ENCODE data around the gene SH3GL2. TPM values are rescaled to one million over a fixed set of nuclear protein-coding genes. Genes with fewer than 3 reads are reported as not detected.

Gene SH3GL2
- total RNA-seq, 5 donors from 2014 or later (not counting 1 experiment from before 2014, with no cell fraction given): not detected

- H3K4me3 Mint-ChIP-seq: no peak overlapping the region
- Histone ChIP-seq H3K36me3 (ENCODE audit: control insufficient read depth in 2 of 2, extremely low read depth in 1 of 2, insufficient read depth in 1 of 2, low read length in 1 of 2) (no peaks in the 10 kb centered on the region), H3K27me3 (replicated peaks in 1 of 2; ENCODE audit: control insufficient read depth in 2 of 2, extremely low read depth in 1 of 2, insufficient read depth in 2 of 2, low read length in 1 of 2) (peaks cover 11 to 12% of the 10 kb centered on the region in 2 experiments), H3K4me1 (ENCODE audit: control insufficient read depth in 1 of 2, extremely low read depth in 1 of 2, insufficient read depth in 2 of 2, low read length in 2 of 2) (peaks cover 0 to 4% of the 10 kb centered on the region in 2 experiments), H3K4me3 (ENCODE audit: control insufficient read depth in 1 of 2, extremely low read depth in 1 of 2, low read length in 1 of 2) (no peak overlapping the region), H3K27ac (ENCODE audit: low read length) (no peak overlapping the region), H3K9me3 (no peaks in the 10 kb centered on the region)
- H3K27ac Mint-ChIP-seq: no peak overlapping the region
- 83% methylated on average over 2 of the region's 9 CpGs for WGBS (ENCODE audit: insufficient coverage)
- CTCF ChIA-PET: no interaction called here
- H3K27me3 Mint-ChIP-seq: peaks cover 23 to 31% of the 10 kb centered on the region in 2 donors
- H3K4me1 Mint-ChIP-seq: peaks cover 0 to 6% (median 4%) of the 10 kb centered on the region in 3 donors
- POLR2A ChIA-PET: no interaction called here
- DNase-seq (no peak), ATAC-seq (replicated peaks in 1 of 4) (no peak)
- no peaks in the 10 kb centered on the region for H3K36me3 Mint-ChIP-seq
- peaks cover 0 to 8% (median 5%) of the 10 kb centered on the region in 3 donors for H3K9me3 Mint-ChIP-seq
These were observed 1.3 kb downstream of the SH3GL2 start for GRCh38 chr9:17580119-17580518.

GRCh38 chr9:17587113-17587512, 8.2 kb downstream of the SH3GL2 start:
- WGBS (ENCODE audit: insufficient coverage): no CpG with 5 or more reads among the region's 5 CpGs
- CTCF ChIA-PET: no interaction called here
- H3K4me3 Mint-ChIP-seq: no peak overlapping the region

GRCh38 chr9:17588395-17588794, 9.5 kb downstream of the SH3GL2 start:
- no peaks in the 10 kb centered on the region for H3K36me3 ChIP-seq (ENCODE audit: control insufficient read depth in 2 of 2, extremely low read depth in 1 of 2, insufficient read depth in 1 of 2, low read length in 1 of 2)
- no peaks in the 10 kb centered on the region for H3K36me3 Mint-ChIP-seq
- H3K4me1 Mint-ChIP-seq: no peaks in the 10 kb centered on the region
- no peak overlapping the region for H3K4me3 Mint-ChIP-seq
- ChIA-PET POLR2A (no interaction called here), CTCF (no interaction called here)
- ATAC-seq (replicated peaks in 1 of 4): no peak
- no peaks in the 10 kb centered on the region for H3K9me3 ChIP-seq
- H3K27me3 Mint-ChIP-seq: no peaks in the 10 kb centered on the region
- no peak overlapping the region for H3K27ac ChIP-seq (ENCODE audit: low read length)
- no peak for DNase-seq
- H3K27me3 ChIP-seq (replicated peaks in 1 of 2; ENCODE audit: control insufficient read depth in 2 of 2, extremely low read depth in 1 of 2, insufficient read depth in 2 of 2, low read length in 1 of 2): no peaks in the 10 kb centered on the region
- H3K4me3 ChIP-seq (ENCODE audit: control insufficient read depth in 1 of 2, extremely low read depth in 1 of 2, low read length in 1 of 2): no peak overlapping the region
- WGBS (ENCODE audit: insufficient coverage): no CpG with 5 or more reads among the region's 1 CpG
- H3K27ac Mint-ChIP-seq: no peak overlapping the region
- H3K9me3 Mint-ChIP-seq: peaks cover 3 to 15% (median 9%) of the 10 kb centered on the region in 3 donors
- H3K4me1 ChIP-seq (ENCODE audit: control insufficient read depth in 1 of 2, extremely low read depth in 1 of 2, insufficient read depth in 2 of 2, low read length in 2 of 2): no peaks in the 10 kb centered on the region

More at GRCh38 chr9:17587113-17587512, 8.2 kb downstream of the SH3GL2 start:
- no peaks in the 10 kb centered on the region for H3K4me1 ChIP-seq (ENCODE audit: control insufficient read depth in 1 of 2, extremely low read depth in 1 of 2, insufficient read depth in 2 of 2, low read length in 2 of 2)
- H3K27ac ChIP-seq (ENCODE audit: low read length): no peak overlapping the region
- Mint-ChIP-seq H3K4me1 (no peaks in the 10 kb centered on the region), H3K27ac (no peak overlapping the region), H3K27me3 (no peaks in the 10 kb centered on the region), H3K36me3 (no peaks in the 10 kb centered on the region), H3K9me3 (peaks cover 0 to 15% (median 9%) of the 10 kb centered on the region in 3 donors)
- ATAC-seq (replicated peaks in 1 of 4) (no peak), DNase-seq (no peak)
- H3K4me3 ChIP-seq (ENCODE audit: control insufficient read depth in 1 of 2, extremely low read depth in 1 of 2, low read length in 1 of 2): no peak overlapping the region
- no peaks in the 10 kb centered on the region for H3K9me3 ChIP-seq
- POLR2A ChIA-PET: no interaction called here
- H3K36me3 ChIP-seq (ENCODE audit: control insufficient read depth in 2 of 2, extremely low read depth in 1 of 2, insufficient read depth in 1 of 2, low read length in 1 of 2): no peaks in the 10 kb centered on the region
- H3K27me3 ChIP-seq (replicated peaks in 1 of 2; ENCODE audit: control insufficient read depth in 2 of 2, extremely low read depth in 1 of 2, insufficient read depth in 2 of 2, low read length in 1 of 2): no peaks in the 10 kb centered on the region

GRCh38 chr9:17588941-17589340, 10.1 kb downstream of the SH3GL2 start:
- Histone ChIP-seq H3K4me3 (ENCODE audit: control insufficient read depth in 1 of 2, extremely low read depth in 1 of 2, low read length in 1 of 2) (no peak overlapping the region), H3K27ac (ENCODE audit: low read length) (no peak overlapping the region), H3K4me1 (ENCODE audit: control insufficient read depth in 1 of 2, extremely low read depth in 1 of 2, insufficient read depth in 2 of 2, low read length in 2 of 2) (no peaks in the 10 kb centered on the region), H3K27me3 (replicated peaks in 1 of 2; ENCODE audit: control insufficient read depth in 2 of 2, extremely low read depth in 1 of 2, insufficient read depth in 2 of 2, low read length in 1 of 2) (no peaks in the 10 kb centered on the region), H3K36me3 (ENCODE audit: control insufficient read depth in 2 of 2, extremely low read depth in 1 of 2, insufficient read depth in 1 of 2, low read length in 1 of 2) (no peaks in the 10 kb centered on the region), H3K9me3 (no peaks in the 10 kb centered on the region)
- ATAC-seq (replicated peaks in 1 of 4) (no peak), DNase-seq (no peak)
- Mint-ChIP-seq H3K4me3 (no peak overlapping the region), H3K36me3 (no peaks in the 10 kb centered on the region), H3K27ac (no peak overlapping the region), H3K9me3 (peaks cover 3 to 15% (median 9%) of the 10 kb centered on the region in 3 donors), H3K4me1 (no peaks in the 10 kb centered on the region), H3K27me3 (no peaks in the 10 kb centered on the region)
- ChIA-PET CTCF (no interaction called here), POLR2A (no interaction called here)
- no CpG with 5 or more reads among the region's 4 CpGs for WGBS (ENCODE audit: insufficient coverage)

GRCh38 chr9:17589771-17590170, 10.9 kb downstream of the SH3GL2 start:
- no peaks in the 10 kb centered on the region for H3K4me1 Mint-ChIP-seq
- no peaks in the 10 kb centered on the region for H3K27me3 Mint-ChIP-seq
- peaks cover 3 to 15% (median 9%) of the 10 kb centered on the region in 3 donors for H3K9me3 Mint-ChIP-seq

GRCh38 chr9:17594961-17595360, 16.1 kb downstream of the SH3GL2 start:
- H3K4me1 Mint-ChIP-seq: no peaks in the 10 kb centered on the region
- Histone ChIP-seq H3K4me3 (ENCODE audit: control insufficient read depth in 1 of 2, extremely low read depth in 1 of 2, low read length in 1 of 2) (no peak overlapping the region), H3K27ac (ENCODE audit: low read length) (no peak overlapping the region), H3K36me3 (ENCODE audit: control insufficient read depth in 2 of 2, extremely low read depth in 1 of 2, insufficient read depth in 1 of 2, low read length in 1 of 2) (no peaks in the 10 kb centered on the region), H3K4me1 (ENCODE audit: control insufficient read depth in 1 of 2, extremely low read depth in 1 of 2, insufficient read depth in 2 of 2, low read length in 2 of 2) (no peaks in the 10 kb centered on the region), H3K27me3 (replicated peaks in 1 of 2; ENCODE audit: control insufficient read depth in 2 of 2, extremely low read depth in 1 of 2, insufficient read depth in 2 of 2, low read length in 1 of 2) (no peaks in the 10 kb centered on the region), H3K9me3 (no peaks in the 10 kb centered on the region)
- H3K36me3 Mint-ChIP-seq: no peaks in the 10 kb centered on the region
- H3K27ac Mint-ChIP-seq: no peak overlapping the region
- WGBS (ENCODE audit: insufficient coverage): 14% methylated on average over 1 of the region's 3 CpGs
- H3K4me3 Mint-ChIP-seq: no peak overlapping the region
- H3K27me3 Mint-ChIP-seq: no peaks in the 10 kb centered on the region
- no peak for DNase-seq
- POLR2A ChIA-PET: no interaction called here
- ATAC-seq (replicated peaks in 1 of 4): no peak
- CTCF ChIA-PET: no interaction called here
- H3K9me3 Mint-ChIP-seq: peaks cover 0 to 5% (median 3%) of the 10 kb centered on the region in 3 donors

More at GRCh38 chr9:17589771-17590170, 10.9 kb downstream of the SH3GL2 start:
- H3K27ac ChIP-seq (ENCODE audit: low read length): no peak overlapping the region
- no peaks in the 10 kb centered on the region for H3K9me3 ChIP-seq
- no peaks in the 10 kb centered on the region for H3K27me3 ChIP-seq (replicated peaks in 1 of 2; ENCODE audit: control insufficient read depth in 2 of 2, extremely low read depth in 1 of 2, insufficient read depth in 2 of 2, low read length in 1 of 2)
- WGBS (ENCODE audit: insufficient coverage): 71% methylated on average over 5 of the region's 5 CpGs
- Mint-ChIP-seq H3K27ac (no peak overlapping the region), H3K4me3 (no peak overlapping the region), H3K36me3 (no peaks in the 10 kb centered on the region)
- ChIA-PET POLR2A (no interaction called here), CTCF (no interaction called here)
- no peaks in the 10 kb centered on the region for H3K4me1 ChIP-seq (ENCODE audit: control insufficient read depth in 1 of 2, extremely low read depth in 1 of 2, insufficient read depth in 2 of 2, low read length in 2 of 2)
- ATAC-seq (replicated peaks in 1 of 4) (no peak), DNase-seq (no peak)
- H3K36me3 ChIP-seq (ENCODE audit: control insufficient read depth in 2 of 2, extremely low read depth in 1 of 2, insufficient read depth in 1 of 2, low read length in 1 of 2): no peaks in the 10 kb centered on the region
- H3K4me3 ChIP-seq (ENCODE audit: control insufficient read depth in 1 of 2, extremely low read depth in 1 of 2, low read length in 1 of 2): no peak overlapping the region

GRCh38 chr9:17597977-17598376, 19.1 kb downstream of the SH3GL2 start:
- H3K36me3 ChIP-seq (ENCODE audit: control insufficient read depth in 2 of 2, extremely low read depth in 1 of 2, insufficient read depth in 1 of 2, low read length in 1 of 2): no peaks in the 10 kb centered on the region
- H3K4me3 ChIP-seq (ENCODE audit: control insufficient read depth in 1 of 2, extremely low read depth in 1 of 2, low read length in 1 of 2): no peak overlapping the region
- H3K36me3 Mint-ChIP-seq: no peaks in the 10 kb centered on the region
- ChIA-PET CTCF (interaction anchor here in 1 of 2 donors (0.7 kb wide), 1 partner anchor 104 kb away, joined by 3 read pairs; no protein-coding TSS in a partner anchor), POLR2A (no interaction called here)
- H3K27me3 Mint-ChIP-seq: no peaks in the 10 kb centered on the region
- WGBS (ENCODE audit: insufficient coverage): 63% methylated on average over 1 of the region's 3 CpGs
- H3K4me1 ChIP-seq (ENCODE audit: control insufficient read depth in 1 of 2, extremely low read depth in 1 of 2, insufficient read depth in 2 of 2, low read length in 2 of 2): no peaks in the 10 kb centered on the region
- H3K9me3 ChIP-seq: no peaks in the 10 kb centered on the region
- H3K4me3 Mint-ChIP-seq: no peak overlapping the region
- ATAC-seq (replicated peaks in 1 of 4) (no peak), DNase-seq (no peak)
- no peaks in the 10 kb centered on the region for H3K27me3 ChIP-seq (replicated peaks in 1 of 2; ENCODE audit: control insufficient read depth in 2 of 2, extremely low read depth in 1 of 2, insufficient read depth in 2 of 2, low read length in 1 of 2)
- no peak overlapping the region for H3K27ac ChIP-seq (ENCODE audit: low read length)
- H3K4me1 Mint-ChIP-seq: no peaks in the 10 kb centered on the region
- H3K27ac Mint-ChIP-seq: no peak overlapping the region
- peaks cover 0 to 11% (median 3%) of the 10 kb centered on the region in 3 donors for H3K9me3 Mint-ChIP-seq

Data from T-cell (primary cell).